Measurements from ENCODE around the gene JAK2.
A peak's percentile ranks its signal among the peaks of the same experiment; 100 is the strongest.
"Not testable (repeated sequence)": the region's sequence is repeated elsewhere in the genome, so short reads cannot be mapped to it uniquely, and the experiment has no call there.

Gene JAK2

GRCh38 chr9:4982721-4983482 is 2.2 kb upstream of the JAK2 start:
- no peak for DNase-seq

- no peak for DNase-seq
Measured at GRCh38 chr9:4983601-4984165, 1.4 kb upstream of the JAK2 start.

- DNase-seq, result no peak
Measured at GRCh38 chr9:4984171-4984620, 876 bp upstream of the JAK2 start.

GRCh38 chr9:4985386-4986266 is 554 bp downstream of the JAK2 start:
- DNase-seq, result peak; percentile 31

- DNase-seq, result no peak
Measured at GRCh38 chr9:4986296-4986695, 1.2 kb downstream of the JAK2 start.

GRCh38 chr9:4986783-4987182 is 1.7 kb downstream of the JAK2 start:
- no peak for DNase-seq

- peak; percentile 44 for DNase-seq
Measured at GRCh38 chr9:4987961-4988421, 2.9 kb downstream of the JAK2 start.

GRCh38 chr9:4992872-4993271 is 7.8 kb downstream of the JAK2 start:
- DNase-seq, result no peak

GRCh38 chr9:4994166-4994890 is 9.3 kb downstream of the JAK2 start:
- DNase-seq, result no peak

GRCh38 chr9:4997196-4997595 is 12.1 kb downstream of the JAK2 start:
- DNase-seq, result no peak

- no peak for DNase-seq
Measured at GRCh38 chr9:4997631-4998030, 12.6 kb downstream of the JAK2 start.

GRCh38 chr9:5002811-5003210 is 17.7 kb downstream of the JAK2 start:
- DNase-seq, result no peak

GRCh38 chr9:5004481-5004880 is 19.4 kb downstream of the JAK2 start:
- DNase-seq, result no peak

GRCh38 chr9:5008202-5008601 is 23.1 kb downstream of the JAK2 start:
- no peak for DNase-seq

- DNase-seq, result no peak
Measured at GRCh38 chr9:5013374-5013773, 28.3 kb downstream of the JAK2 start.

GRCh38 chr9:5015934-5016333 is 30.9 kb downstream of the JAK2 start:
- DNase-seq, result no peak

- DNase-seq, result no peak
Measured at GRCh38 chr9:5025416-5025815, 40.3 kb downstream of the JAK2 start.

GRCh38 chr9:5031941-5032340 is 46.9 kb downstream of the JAK2 start:
- not testable (repeated sequence) for DNase-seq

GRCh38 chr9:5040730-5041389 is 55.8 kb downstream of the JAK2 start:
- DNase-seq, result no peak

- no peak for DNase-seq
Measured at GRCh38 chr9:5041390-5042115, 56.5 kb downstream of the JAK2 start.

GRCh38 chr9:5042661-5043178 is 57.6 kb downstream of the JAK2 start:
- DNase-seq, result no peak
